Retina (tissue), 1 donor: ENCODE results near the gene ITM2C.
A peak's percentile ranks its signal among the peaks of the same experiment; 100 is the strongest.

ENCODE experiments used
- DNase-seq: peaks from one replicate; pipeline ENCODE4 v3.0.0-alpha.2; 2016

ITM2C gene

DNA sequence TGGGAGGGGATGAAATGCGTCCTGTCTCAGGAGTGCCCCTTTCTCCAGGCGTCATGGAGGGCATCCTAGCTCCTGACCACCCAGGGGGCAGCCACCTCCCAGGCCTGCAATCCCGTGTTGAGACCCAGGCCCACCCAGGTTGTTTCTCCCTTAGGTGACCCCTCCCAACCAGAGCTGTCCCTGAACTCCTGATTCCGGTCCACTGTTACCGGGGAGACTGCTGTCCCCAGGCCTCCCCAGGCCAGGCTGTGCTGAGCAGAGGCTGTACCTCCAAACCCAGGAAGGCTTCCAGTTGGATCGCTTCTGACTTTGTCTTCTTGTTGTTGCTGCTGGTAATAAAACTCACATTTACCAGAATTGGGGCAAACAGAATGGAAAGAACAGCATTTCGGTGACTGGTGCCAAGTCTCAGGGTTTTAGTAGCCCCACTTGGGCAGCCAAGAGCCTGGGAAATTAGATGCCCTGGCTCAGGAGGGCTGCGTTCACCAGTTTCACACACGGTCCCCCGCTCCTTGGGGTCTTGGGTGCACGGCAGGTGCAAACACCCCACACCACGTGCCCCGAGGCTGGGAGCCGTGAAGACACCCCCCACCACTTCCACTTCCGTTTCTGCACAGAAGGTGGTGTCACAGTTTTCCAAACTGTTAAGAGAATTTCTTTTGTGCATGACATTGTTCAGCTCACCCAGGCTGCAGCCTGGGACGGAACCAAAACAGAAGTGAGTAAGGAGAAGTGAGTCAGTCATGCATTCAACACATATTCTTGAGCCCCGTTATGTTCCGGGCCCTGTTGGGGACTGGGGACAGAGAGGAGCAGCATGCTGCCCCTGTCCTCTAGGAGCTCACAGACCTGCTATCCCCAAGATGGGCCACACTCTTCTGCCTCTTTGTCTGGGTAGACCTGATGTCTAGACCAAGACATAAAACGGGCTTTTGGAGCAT is 29.4 kb downstream of the ITM2C start:
- no peak for DNase-seq

- no peak for DNase-seq
Observed at GRCh38 chr2:230895536-230896345, 31.0 kb downstream of the ITM2C start.

GRCh38 chr2:230896346-230897115 is 31.8 kb downstream of the ITM2C start:
- no peak for DNase-seq

- DNase-seq: no peak
Observed at GRCh38 chr2:230898016-230898712, 33.4 kb downstream of the ITM2C start.

DNA sequence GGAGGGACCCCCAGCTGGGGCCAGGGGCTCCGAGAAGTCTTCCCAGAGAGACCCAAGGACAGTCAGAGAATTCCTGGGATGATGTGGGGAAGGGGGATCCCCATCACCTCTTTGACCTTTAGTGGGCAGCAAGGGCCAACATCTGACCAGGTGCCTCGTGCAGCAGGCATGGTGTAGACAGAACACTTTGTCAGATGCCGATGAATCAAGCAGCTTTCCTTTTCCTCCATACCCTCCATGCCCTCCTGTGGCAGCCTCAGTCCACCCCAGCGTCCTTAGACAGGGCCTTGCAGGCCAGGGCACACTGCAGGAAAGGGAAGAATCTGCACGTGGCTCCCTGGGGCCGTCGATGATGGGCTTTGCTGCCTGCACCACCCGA is 34.0 kb downstream of the ITM2C start:
- no peak for DNase-seq

- peak; percentile 61 for DNase-seq
Observed at GRCh38 chr2:230899287-230899686, 34.5 kb downstream of the ITM2C start.

DNA sequence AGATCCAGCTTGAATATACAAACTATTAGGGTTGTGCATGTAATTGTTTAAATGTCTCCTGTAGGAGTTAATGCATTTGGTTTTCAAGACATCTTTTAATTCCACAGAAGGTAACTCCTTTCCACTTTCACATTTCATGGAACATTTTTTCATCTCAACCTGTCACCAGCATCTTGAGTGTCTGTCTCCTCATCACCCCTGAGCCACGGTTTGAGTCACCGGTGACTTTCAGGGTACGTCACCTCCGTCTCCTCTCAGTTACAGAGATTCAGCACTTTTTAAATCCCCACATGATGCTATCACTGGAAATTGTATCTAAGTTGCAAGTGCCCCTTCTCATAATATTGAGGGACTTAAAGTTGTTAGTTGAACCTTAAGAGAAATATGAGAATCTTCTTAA is 35.0 kb downstream of the ITM2C start:
- DNase-seq: no peak

- DNase-seq: no peak
Observed at GRCh38 chr2:230900336-230900995, 35.7 kb downstream of the ITM2C start.

DNA sequence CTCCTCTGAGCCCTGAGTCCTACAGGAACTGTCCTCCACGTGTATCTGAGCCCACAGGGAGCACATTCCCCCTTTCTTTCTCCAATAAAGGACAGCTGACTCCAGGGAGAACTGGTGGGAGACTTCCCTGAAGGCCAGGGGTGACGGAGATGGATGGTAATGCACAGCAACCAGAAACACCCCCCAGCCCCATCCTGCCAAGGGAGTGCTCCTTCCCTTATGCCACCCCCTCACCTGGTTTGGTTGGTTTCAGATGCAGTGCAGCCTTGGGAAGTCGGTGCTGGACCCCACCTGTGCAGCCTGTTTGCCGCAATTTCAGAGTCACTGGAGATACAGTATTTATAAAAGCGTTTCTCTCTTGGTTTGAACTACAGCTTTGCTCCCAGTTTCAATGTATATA is 36.3 kb downstream of the ITM2C start:
- DNase-seq: no peak

DNA sequence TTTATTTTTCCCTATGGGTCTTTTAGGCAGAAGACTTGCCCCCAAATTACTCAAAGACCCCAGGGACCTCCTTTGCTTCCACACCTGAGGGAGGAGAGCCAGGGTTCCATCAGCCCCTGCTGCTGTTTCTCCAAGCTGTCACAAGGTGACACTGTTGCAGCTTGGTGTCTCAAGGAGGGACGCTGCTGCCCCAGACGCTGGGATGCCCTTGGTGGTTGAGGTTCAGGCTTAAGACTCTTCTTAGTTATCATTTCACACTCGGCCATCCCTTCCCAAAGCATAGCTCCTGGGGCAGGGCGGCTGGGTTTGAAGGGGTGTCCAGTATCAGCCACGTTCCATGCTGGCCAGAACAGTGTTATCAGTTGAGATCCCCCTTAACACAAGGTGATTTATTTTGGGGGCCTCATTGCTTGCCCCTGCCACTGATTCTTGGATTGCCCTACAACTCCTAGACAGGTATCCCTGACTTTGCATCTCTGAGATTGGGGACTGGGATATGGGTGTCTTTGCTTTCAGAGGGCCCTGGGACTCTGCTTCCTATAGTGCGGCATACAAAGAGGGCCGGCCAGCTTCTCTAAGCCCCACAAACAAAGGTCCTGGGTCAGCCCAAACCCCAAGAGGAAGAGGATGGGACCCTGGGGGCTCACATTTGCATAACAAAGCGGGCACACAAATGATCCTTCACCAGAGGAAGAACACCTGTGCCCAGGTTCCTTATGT is 37.6 kb downstream of the ITM2C start:
- peak; percentile 57 for DNase-seq

GRCh38 chr2:230903231-230904150 is 38.7 kb downstream of the ITM2C start:
- DNase-seq: no peak

DNA sequence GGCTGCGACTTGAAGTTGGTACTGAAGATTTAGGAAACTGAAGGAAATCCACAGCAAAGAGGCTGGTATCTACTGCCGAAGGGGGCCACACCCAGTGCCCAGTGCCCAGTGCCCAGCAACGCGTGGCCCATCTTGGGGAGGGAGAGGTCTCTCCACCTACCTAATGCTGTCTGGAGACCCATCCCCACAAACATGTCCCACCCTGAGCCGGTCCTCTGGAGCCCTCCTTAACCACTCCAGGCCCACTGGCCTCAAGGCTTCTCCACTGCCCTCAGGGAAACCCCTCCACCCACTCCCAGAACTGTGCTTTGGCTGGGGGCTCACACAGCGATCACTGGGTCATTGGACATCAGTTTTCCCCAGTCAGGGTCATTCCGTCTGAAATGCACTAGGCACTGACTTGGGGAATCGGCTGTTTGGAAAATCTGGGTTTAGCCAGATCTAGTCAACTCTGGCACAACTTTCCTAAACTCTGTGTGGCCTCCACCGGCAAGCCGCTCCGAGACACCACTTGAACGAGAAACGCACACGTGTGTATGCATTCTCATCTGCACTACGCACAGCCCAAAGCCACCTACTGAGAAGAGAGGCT is 40.2 kb downstream of the ITM2C start:
- no peak for DNase-seq

- peak; percentile 52 for DNase-seq
Observed at GRCh38 chr2:230905448-230906421, 41.0 kb downstream of the ITM2C start.

- DNase-seq: no peak
Observed at GRCh38 chr2:230906471-230907230, 41.9 kb downstream of the ITM2C start.

DNA sequence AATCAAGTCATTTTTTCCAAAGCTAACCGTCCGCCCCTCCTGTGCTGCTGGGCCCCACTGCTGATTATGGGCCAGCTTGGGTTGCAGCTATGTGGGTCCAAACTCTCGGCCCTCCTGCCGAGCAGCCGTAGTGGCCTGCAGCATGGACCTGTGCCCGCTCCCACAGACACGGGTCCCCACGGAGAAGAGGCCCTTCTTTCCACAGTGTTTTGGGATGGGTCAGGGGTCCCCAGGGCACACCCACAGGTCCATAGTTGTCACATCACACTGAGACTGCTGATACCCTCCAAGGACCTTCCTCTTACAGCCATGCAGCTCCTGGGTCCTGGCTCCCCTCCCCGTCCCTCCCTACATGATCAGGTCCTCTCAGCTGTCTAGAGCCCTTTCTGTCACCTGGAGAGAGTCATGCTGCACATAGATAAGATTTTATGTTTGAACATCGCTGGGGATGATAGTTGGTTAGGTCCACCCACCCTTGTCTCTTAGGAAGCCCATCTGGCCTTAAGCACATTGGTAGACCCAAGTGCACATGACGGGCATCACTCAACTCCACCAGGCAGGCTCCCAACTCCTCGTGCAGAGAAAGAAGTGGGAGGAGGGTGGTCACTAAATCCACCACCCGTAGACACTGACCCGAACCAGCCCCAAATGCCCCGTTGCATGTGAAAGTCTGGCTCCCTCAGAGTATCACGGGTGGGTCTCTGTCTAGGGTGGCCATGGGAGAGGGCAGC is 42.8 kb downstream of the ITM2C start:
- no peak for DNase-seq

- no peak for DNase-seq
Observed at GRCh38 chr2:230908092-230908594, 43.4 kb downstream of the ITM2C start.
